ENCODE measurements around the gene GPR35. TPM values are rescaled to one million over a fixed set of nuclear protein-coding genes. Genes with fewer than 3 reads are reported as not detected.
A peak's percentile ranks its signal among the peaks of the same experiment; 100 is the strongest.

GPR35 gene
- total and polyA plus RNA-seq, 4 experiments from 2014 or later, result 0.71 to 6.8 (median 3.8) TPM

DNA sequence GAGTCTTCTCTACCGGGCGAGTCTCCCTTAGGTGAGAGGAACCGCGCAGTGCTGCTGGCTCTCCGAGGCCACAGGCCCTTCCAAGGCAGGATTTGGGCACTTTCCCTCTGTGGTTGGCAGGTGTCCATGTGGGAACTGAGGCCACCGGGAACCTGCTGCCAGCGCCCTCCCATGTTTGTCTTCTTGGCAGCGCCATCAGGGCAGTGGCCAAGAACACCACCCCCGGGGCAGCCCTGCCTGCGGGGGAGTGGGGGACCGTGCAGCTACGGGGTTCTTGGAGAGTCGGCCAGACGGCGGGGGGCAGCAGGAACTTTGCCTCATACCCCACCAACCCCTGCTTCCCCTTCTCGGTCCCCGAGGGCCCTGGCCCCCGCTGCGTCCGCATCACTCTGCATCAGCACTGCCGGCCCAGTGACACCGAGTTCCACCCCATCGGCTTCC lies 28.8 kb upstream of the GPR35 start:
- DNase-seq, result no peak
- ChIA-PET POLR2A (ENCODE audit: partially characterized antibody) (no interaction called here), CTCF (ENCODE audit: partially characterized antibody) (interaction anchor here (1.0 kb wide), 1 partner anchor 9 kb away, joined by 3 read pairs; no protein-coding TSS in a partner anchor)
- Mint-ChIP-seq H3K27me3 (no peaks in the 10 kb centered on the region), H3K27ac (no peak overlapping the region), H3K36me3 (peaks cover 0 to 27% of the 10 kb centered on the region in 2 donors), H3K4me3 (no peak overlapping the region), H3K4me1 (peaks cover 0 to 3% (median under 1%) of the 10 kb centered on the region in 4 donors), H3K9me3 (no peaks in the 10 kb centered on the region)
- H3K4me1 ChIP-seq (ENCODE audit: insufficient read depth, low read length), result no peaks in the 10 kb centered on the region
- intact Hi-C loops (cut with micrococcal nuclease), result no loop called here
- H3K27me3 ChIP-seq (ENCODE audit: insufficient read depth, low read length), result no peaks in the 10 kb centered on the region
- H3K9me3 ChIP-seq (ENCODE audit: control insufficient read depth in 1 of 2, low read length in 2 of 2), result no peaks in the 10 kb centered on the region
- no peak overlapping the region for H3K27ac ChIP-seq (ENCODE audit: low read depth, low read length)
- H3K36me3 ChIP-seq (ENCODE audit: insufficient read depth, low read length), result peaks cover 27% of the 10 kb centered on the region
- H3K4me3 ChIP-seq (ENCODE audit: low read length in 2 of 2), result no peak overlapping the region

GRCh38 chr2:240597054-240597418 lies 28.2 kb upstream of the GPR35 start:
- no peak overlapping the region for H3K4me3 Mint-ChIP-seq
- DNase-seq, result no peak

DNA sequence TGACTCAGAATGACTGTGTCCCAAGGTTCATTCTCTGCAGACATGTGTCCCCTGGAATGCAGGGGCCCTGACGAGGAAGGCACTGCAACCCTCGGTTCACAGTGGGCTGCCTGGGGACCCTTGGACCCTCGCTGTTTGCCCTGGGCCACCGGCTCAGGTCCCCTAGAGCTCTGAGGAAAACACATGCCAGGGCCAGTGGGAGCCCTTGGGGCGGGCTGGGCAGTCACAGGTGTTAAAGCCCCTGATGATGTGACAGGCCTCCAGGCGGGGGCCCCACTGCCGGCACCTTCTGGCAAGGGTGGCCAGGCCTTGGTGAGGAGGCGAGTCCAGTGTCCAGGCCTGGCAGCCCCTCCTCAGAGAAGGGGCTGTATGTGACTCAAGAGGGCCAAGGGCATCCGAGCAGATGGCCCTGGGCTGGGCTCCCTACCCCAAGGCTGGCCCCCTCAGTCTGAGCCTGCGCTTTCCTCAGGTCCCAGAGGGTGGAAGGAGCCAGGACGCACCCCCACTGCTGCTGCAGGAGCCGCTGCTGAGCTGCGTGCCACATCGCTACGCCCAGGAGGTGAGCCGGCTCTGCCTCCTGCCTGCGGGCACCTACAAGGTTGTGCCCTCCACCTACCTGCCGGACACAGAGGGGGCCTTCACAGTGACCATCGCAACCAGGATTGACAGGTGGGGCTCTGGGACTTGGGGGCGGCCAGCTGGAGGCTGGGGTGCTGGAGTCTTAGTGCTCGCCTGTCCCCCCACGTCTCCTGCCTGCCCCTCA lies 27.7 kb upstream of the GPR35 start:
- H3K4me3 ChIP-seq (ENCODE audit: low read length in 2 of 2), result no peak overlapping the region
- POLR2A ChIA-PET (ENCODE audit: partially characterized antibody), result no interaction called here
- no peak for DNase-seq
- H3K4me1 Mint-ChIP-seq, result peaks cover 0 to under 1% (median under 1%) of the 10 kb centered on the region in 4 donors
- no peak overlapping the region for H3K27ac ChIP-seq (ENCODE audit: low read depth, low read length)
- no peaks in the 10 kb centered on the region for H3K27me3 ChIP-seq (ENCODE audit: insufficient read depth, low read length)
- intact Hi-C loops (cut with micrococcal nuclease), result no loop called here
- H3K9me3 Mint-ChIP-seq, result no peaks in the 10 kb centered on the region
- CTCF ChIA-PET (ENCODE audit: partially characterized antibody), result interaction anchor here (1.0 kb wide), 1 partner anchor 8 kb away, joined by 3 read pairs; no protein-coding TSS in a partner anchor
- H3K27me3 Mint-ChIP-seq, result no peaks in the 10 kb centered on the region
- H3K36me3 Mint-ChIP-seq, result peaks cover 0 to 23% of the 10 kb centered on the region in 2 donors
- H3K9me3 ChIP-seq (ENCODE audit: control insufficient read depth in 1 of 2, low read length in 2 of 2), result no peaks in the 10 kb centered on the region
- peaks cover 18% of the 10 kb centered on the region for H3K36me3 ChIP-seq (ENCODE audit: insufficient read depth, low read length)
- H3K4me3 Mint-ChIP-seq, result no peak overlapping the region
- no peaks in the 10 kb centered on the region for H3K4me1 ChIP-seq (ENCODE audit: insufficient read depth, low read length)
- no peak overlapping the region for H3K27ac Mint-ChIP-seq

More at GRCh38 chr2:240597054-240597418, 28.2 kb upstream of the GPR35 start:
- no peak overlapping the region for H3K27ac Mint-ChIP-seq
- H3K36me3 Mint-ChIP-seq, result peaks cover 0 to 27% of the 10 kb centered on the region in 2 donors
- H3K4me3 ChIP-seq (ENCODE audit: low read length in 2 of 2), result no peak overlapping the region
- H3K4me1 ChIP-seq (ENCODE audit: insufficient read depth, low read length), result no peaks in the 10 kb centered on the region
- H3K27me3 ChIP-seq (ENCODE audit: insufficient read depth, low read length), result no peaks in the 10 kb centered on the region
- no peaks in the 10 kb centered on the region for H3K9me3 ChIP-seq (ENCODE audit: control insufficient read depth in 1 of 2, low read length in 2 of 2)
- H3K4me1 Mint-ChIP-seq, result peaks cover 0 to 2% (median under 1%) of the 10 kb centered on the region in 4 donors
- peaks cover 23% of the 10 kb centered on the region for H3K36me3 ChIP-seq (ENCODE audit: insufficient read depth, low read length)
- POLR2A ChIA-PET (ENCODE audit: partially characterized antibody), result no interaction called here
- CTCF ChIA-PET (ENCODE audit: partially characterized antibody), result interaction anchor here (1.0 kb wide), 1 partner anchor 9 kb away, joined by 3 read pairs; no protein-coding TSS in a partner anchor
- intact Hi-C loops (cut with micrococcal nuclease), result no loop called here
- H3K9me3 Mint-ChIP-seq, result no peaks in the 10 kb centered on the region
- H3K27ac ChIP-seq (ENCODE audit: low read depth, low read length), result no peak overlapping the region
- no peaks in the 10 kb centered on the region for H3K27me3 Mint-ChIP-seq

- Histone ChIP-seq H3K9me3 (ENCODE audit: control insufficient read depth in 1 of 2, low read length in 2 of 2) (no peaks in the 10 kb centered on the region), H3K4me1 (ENCODE audit: insufficient read depth, low read length) (no peaks in the 10 kb centered on the region), H3K27me3 (ENCODE audit: insufficient read depth, low read length) (no peaks in the 10 kb centered on the region), H3K36me3 (ENCODE audit: insufficient read depth, low read length) (peaks cover 11% of the 10 kb centered on the region), H3K4me3 (ENCODE audit: low read length in 2 of 2) (no peak overlapping the region), H3K27ac (ENCODE audit: low read depth, low read length) (no peak overlapping the region)
- CTCF ChIA-PET (ENCODE audit: partially characterized antibody), result no interaction called here
- H3K36me3 Mint-ChIP-seq, result peaks cover 0 to 22% of the 10 kb centered on the region in 2 donors
- no peaks in the 10 kb centered on the region for H3K27me3 Mint-ChIP-seq
- no peak for DNase-seq
- POLR2A ChIA-PET (ENCODE audit: partially characterized antibody), result no interaction called here
- no peaks in the 10 kb centered on the region for H3K9me3 Mint-ChIP-seq
- H3K4me3 Mint-ChIP-seq, result no peak overlapping the region
- intact Hi-C loops (cut with micrococcal nuclease), result no loop called here
- H3K27ac Mint-ChIP-seq, result peak overlapping the region in 1 of 7 donors; percentile 10
- H3K4me1 Mint-ChIP-seq, result no peaks in the 10 kb centered on the region
These were observed 26.9 kb upstream of the GPR35 start for GRCh38 chr2:240598311-240598911.

- Histone ChIP-seq H3K36me3 (ENCODE audit: insufficient read depth, low read length) (peaks cover 11% of the 10 kb centered on the region), H3K4me3 (ENCODE audit: low read length in 2 of 2) (no peak overlapping the region), H3K27ac (ENCODE audit: low read depth, low read length) (no peak overlapping the region), H3K9me3 (ENCODE audit: control insufficient read depth in 1 of 2, low read length in 2 of 2) (no peaks in the 10 kb centered on the region), H3K4me1 (ENCODE audit: insufficient read depth, low read length) (no peaks in the 10 kb centered on the region), H3K27me3 (ENCODE audit: insufficient read depth, low read length) (no peaks in the 10 kb centered on the region)
- ChIA-PET CTCF (ENCODE audit: partially characterized antibody) (no interaction called here), POLR2A (ENCODE audit: partially characterized antibody) (interaction anchor here (1.5 kb wide), 1 partner anchor 11 kb away, joined by 3 read pairs; no protein-coding TSS in a partner anchor)
- H3K9me3 Mint-ChIP-seq, result no peaks in the 10 kb centered on the region
- DNase-seq, result no peak
- intact Hi-C loops (cut with micrococcal nuclease), result no loop called here
- H3K27ac Mint-ChIP-seq, result peak overlapping the region in 2 of 7 donors; percentile 29 to 38
- H3K36me3 Mint-ChIP-seq, result peaks cover 0 to 23% of the 10 kb centered on the region in 2 donors
- H3K4me3 Mint-ChIP-seq, result no peak overlapping the region
- no peaks in the 10 kb centered on the region for H3K4me1 Mint-ChIP-seq
- H3K27me3 Mint-ChIP-seq, result no peaks in the 10 kb centered on the region
These were observed 26.1 kb upstream of the GPR35 start for GRCh38 chr2:240599141-240599583.

DNA sequence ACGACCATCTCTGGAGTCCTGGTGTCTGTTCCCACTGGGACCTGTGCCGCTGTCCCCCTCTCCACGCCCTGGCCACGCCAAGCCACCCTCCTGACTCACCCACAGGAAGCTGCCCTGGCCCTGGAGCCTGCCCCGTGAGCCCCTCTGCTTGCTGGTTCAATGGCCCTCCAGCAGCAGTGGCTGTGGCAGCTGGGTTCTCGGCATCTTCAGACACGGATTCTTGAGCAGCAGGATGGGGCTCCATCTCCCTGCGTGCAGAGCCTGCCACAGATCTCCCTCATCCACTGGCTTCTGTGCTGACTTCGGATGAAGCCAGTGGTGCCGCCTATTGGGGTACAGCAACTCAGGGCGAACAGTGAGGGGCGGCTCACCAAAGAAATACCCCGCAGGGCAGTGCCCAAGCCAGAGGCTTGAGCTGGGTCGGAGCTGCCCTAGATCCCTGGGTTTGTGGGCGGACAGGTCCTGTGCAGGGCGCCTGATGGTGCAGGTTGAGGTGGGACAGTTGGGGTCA lies 24.8 kb upstream of the GPR35 start:
- H3K4me3 ChIP-seq (ENCODE audit: low read length in 2 of 2), result no peak overlapping the region
- Mint-ChIP-seq H3K4me1 (no peaks in the 10 kb centered on the region), H3K36me3 (peaks cover 0 to 23% of the 10 kb centered on the region in 2 donors), H3K9me3 (no peaks in the 10 kb centered on the region), H3K27me3 (no peaks in the 10 kb centered on the region), H3K27ac (peak overlapping the region in 1 of 7 donors; percentile 19), H3K4me3 (no peak overlapping the region)
- intact Hi-C loops (cut with micrococcal nuclease), result no loop called here
- H3K27me3 ChIP-seq (ENCODE audit: insufficient read depth, low read length), result no peaks in the 10 kb centered on the region
- H3K4me1 ChIP-seq (ENCODE audit: insufficient read depth, low read length), result no peaks in the 10 kb centered on the region
- no peak for DNase-seq
- H3K27ac ChIP-seq (ENCODE audit: low read depth, low read length), result no peak overlapping the region
- no peaks in the 10 kb centered on the region for H3K9me3 ChIP-seq (ENCODE audit: control insufficient read depth in 1 of 2, low read length in 2 of 2)
- CTCF ChIA-PET (ENCODE audit: partially characterized antibody), result no interaction called here
- POLR2A ChIA-PET (ENCODE audit: partially characterized antibody), result interaction anchor here (1.5 kb wide), 2 partner anchors 12 to 14 kb away, joined by 3 to 4 read pairs; partner anchors contain the start of gene CAPN10
- peaks cover 11% of the 10 kb centered on the region for H3K36me3 ChIP-seq (ENCODE audit: insufficient read depth, low read length)
